Stimulated activated CD4-positive, alpha-beta T cell treated with anti-CD3 and anti-CD28 coated beads, Interleukin-12 subunit alpha, Interleukin-12 subunit beta, amount 100 ng/mL, for 4 hours (primary cell): ENCODE measurements around the gene UNC13D.
A peak's percentile ranks its signal among the peaks of the same experiment; 100 is the strongest.
"Not testable (repeated sequence)": the region's sequence is repeated elsewhere in the genome, so short reads cannot be mapped to it uniquely, and the experiment has no call there.

ENCODE experiments used
- DNase-seq: peaks from one replicate; pipeline ENCODE4 v3.0.0-alpha.2; 2020

The UNC13D gene

DNA sequence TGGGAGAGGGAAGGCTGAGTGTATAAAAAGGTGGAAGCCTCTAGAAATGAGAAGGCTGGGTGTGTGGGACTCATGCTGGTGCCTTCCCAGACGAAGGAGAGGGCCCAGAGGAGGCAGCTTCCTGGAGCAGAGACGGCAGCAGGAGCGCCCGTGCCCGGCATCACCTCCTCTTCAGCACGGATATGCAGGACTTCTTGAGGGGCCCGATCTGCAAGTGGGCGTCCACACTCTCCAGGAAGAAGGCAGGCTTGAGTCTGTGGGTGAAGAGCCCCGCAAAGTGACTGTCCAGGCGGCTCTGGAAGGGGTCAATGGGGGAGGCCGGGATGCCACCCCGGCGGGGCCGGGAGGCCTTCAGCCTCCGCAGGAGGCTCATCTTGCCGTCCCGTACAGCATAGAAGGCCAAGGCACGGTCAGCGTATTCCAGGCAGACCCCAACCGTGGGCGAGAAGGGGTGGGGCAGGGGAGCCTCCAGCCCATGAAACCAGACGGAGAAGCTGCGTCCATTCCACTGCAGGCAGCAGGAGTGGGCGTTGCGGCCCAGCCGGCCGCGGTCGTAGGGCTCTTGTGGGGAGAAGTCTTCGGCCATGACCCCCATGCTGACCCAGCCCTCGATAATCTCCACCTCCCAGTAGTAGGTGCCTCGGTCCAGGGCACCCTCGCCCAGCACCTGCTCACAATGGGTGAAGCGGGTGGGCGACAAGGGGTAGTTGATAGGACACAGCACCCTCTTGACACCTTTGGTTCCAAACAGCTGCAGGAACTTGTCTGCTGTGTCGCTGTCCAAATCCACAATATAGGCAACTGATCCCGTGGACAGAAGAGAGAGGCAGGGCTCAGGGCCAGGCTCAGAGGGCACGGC is 30.3 kb upstream of the UNC13D start:
- no peak for DNase-seq

DNA sequence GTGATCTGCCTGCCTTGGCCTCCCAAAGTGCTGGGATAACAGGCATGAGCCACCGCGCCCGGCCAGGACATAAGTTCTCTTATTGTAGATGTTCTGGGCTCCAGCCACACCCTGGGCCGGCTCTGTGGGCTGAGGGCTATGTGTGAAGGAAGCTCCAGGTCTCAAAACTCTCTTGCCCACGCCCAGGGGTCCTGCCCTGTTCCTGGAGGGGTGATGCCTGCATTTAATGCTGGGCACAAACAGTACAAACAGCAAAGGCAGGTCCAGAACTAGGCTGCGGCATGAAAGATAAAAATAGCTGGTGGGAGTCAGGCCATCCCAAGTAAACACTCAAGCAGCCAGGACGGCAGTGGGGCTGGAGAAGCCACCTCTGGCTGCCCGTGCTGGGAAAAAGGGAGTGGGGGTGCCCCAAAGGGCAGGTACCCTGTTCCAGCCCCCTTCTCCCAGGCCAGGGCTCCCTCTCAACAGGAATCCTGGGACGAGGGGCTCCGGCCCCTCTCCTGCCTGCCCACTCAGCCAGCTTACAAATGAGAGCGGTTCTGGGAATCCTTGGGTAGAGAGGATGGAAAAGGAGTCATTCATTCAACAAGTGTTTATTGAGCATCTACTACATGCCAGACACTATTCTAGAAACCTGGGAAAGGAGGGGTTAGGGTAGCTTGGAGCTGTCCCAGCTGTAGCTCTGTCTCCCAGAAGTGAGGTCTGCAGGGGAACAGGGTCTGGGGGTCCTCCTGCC is 29.6 kb upstream of the UNC13D start:
- DNase-seq, result no peak

DNA sequence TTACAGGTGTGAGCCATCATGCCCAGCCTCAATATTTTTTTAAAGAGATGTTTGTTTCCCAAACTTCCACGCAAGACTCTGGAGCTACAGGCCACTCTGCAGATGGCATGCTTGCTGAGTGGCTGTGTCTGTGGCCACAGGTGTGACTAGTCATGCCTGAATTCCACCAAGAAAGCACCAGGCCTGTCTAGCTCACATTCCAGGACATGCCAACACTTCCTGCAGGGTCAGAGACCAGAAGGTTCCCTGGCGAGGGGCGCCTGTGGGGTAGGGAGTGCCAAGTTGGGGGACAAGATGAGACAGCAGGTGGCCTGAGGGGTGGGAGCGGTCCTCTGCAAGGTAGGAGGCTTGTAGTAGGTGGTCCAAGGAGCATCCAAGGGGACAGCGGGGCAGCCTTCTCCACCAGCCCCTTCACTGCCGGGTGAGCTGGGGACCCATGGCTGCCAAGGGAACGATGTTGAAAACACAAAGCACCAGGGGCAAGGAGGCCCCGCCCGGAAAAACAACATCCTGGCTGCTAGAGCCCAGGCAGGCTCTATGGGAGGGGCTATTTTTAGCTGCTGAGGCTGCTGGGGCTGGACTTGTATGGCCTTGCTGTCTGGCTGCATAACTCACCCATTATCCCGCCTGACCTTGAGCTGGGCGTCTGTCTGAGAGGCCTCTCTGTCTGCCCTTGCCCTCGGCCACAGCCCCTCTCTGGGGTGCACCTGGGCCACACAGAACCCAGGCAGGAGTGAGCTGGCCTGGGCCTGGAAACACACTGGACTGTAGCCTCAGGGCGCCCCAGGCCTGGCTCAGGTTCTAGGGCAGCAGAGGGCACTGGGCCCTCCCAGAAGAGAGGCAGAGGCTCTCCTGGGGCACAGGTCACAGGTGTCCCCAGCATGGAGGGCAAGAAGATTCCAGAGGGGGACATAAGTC is 28.5 kb upstream of the UNC13D start:
- DNase-seq, result no peak

DNA sequence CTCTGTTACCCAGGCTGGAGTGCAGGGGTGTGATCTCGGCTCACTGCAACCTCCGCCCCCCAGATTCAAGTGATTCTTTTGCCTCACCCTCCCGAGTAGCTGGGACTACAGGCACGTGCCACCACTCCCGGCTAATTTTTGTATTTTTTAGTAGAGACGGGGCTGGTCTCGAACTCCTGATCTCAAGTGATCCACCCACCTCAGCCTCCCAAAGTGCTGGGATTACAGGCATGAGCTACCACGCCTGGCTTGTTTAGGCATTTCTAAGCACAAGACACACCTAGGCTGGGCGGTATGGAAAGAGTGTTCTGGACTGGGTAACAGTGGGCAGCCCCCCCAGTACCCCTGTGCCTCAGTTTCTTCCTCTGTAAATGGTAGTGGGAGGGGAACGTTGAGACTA is 26.0 kb upstream of the UNC13D start:
- DNase-seq, result not testable (repeated sequence)

DNA sequence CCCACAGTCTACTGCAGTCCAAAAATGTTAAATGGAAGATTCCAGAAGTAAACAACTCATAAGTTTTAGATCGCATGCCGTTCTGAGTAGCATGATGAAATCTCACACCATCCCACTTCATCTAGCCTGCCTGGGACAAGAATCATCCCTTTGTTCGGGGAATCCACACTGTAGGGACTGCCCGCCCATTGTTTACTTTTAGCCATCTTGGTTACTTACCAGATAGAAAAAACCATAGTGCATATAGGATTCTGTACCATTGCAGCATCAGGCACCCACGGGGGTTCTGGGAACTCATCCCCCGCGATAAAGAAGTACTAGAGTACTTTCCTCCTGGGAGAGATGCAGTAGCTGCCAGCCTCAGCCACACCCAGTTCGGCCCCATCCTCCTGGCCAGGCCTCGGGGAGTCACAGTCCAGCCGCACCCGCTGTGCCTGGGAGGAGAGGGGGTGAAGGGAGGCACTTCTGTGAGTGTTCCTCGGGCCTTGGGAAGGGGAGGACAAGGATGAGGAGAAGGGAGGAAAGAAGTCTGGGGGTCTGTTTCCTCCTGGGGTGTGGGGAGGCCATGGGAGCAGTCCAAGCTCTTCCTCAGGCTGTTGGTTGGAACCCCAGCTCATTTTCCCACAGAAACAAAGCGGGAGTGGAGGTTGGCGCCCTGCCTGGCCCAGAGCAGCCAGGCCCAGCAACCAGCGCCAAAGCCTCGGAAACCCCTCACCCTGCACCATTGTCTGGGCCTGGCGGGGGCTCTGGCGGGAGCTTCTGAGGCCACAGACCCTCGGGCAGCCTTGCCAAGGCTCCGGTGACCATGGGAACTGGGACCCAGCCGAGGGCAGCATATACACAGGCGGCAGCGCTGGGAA is 25.3 kb upstream of the UNC13D start:
- no peak for DNase-seq

DNA sequence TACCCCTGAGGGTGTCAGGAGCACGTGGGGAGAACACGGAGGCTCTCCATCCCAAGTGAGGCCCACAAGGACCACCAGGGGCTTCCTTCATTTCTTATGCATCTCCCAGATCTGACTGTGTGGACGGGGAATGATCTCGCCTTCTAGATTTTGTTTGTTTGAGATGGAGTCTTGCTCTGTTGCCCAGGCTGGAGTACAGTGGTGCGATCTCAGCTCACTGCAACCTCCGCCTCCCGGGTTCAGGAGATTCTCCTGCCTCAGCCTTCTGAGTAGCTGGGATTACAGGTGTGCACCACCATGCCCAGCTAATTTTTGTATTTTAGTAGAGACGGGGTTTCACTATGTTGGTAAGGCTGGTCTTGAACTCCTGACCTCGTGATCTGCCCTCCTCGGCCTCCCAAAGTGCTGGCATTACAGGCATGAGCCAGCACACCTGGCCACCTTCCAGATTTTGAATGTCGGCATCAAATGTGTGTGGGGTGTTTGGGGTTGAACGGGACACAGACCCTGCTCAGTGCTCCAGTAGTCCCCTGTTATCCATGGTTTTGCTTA is 24.6 kb upstream of the UNC13D start:
- DNase-seq, result not testable (repeated sequence)

DNA sequence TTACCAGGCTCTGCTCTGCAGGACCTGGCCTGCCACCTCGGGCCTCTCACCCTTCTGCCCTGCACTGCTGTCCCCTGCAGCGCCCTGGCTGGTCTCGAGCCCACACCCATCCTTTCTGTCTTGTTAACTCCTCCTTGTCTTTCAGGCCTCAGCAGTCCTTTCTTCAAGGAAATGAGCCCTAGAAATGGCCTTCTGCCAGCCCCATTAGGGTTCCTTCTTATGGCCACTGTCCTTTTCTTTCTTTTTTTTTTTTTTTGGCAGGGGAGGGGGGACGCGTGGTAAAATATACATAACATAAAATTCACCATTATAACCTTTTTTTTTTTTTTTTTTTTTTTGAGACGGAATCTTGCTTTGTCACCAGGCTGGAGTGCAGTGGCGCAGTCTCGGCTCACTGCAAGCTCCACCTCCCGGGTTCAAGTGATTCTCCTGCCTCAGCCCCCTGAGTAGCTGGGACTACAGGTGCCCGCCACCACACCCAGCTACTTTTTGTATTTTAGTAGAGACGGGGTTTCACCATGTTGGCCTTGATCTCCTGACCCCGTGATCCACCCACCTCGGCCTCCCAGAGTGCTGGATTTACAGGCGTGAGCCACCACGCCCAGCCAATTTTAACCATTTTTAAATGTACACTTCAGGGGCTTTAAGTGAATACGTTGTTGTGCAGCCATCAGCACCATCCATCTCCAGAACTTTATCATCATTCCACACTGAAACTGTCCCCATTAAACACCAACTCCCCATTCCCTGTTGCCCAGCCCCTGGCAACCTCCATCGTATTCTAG is 21.4 kb upstream of the UNC13D start:
- not testable (repeated sequence) for DNase-seq

DNA sequence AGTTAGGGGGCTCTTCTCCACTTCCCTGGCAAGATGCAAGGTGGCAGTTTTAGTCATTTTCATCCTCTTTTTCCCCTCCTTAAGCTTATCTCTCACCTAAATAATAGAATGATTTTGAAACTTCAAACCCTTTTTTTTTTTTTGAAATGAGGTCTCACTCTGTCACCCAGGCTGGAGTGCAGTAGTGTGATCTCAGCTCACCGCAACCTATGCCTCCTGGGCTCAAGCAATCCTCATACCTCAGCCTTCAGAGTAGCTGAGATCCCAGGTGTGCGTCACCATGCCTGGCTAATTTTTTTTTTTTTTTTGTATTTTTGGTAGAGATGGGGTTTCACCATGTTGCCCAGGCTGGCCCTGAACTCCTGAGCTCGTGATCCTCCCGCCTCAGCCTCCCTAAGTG is 20.7 kb upstream of the UNC13D start:
- not testable (repeated sequence) for DNase-seq

DNA sequence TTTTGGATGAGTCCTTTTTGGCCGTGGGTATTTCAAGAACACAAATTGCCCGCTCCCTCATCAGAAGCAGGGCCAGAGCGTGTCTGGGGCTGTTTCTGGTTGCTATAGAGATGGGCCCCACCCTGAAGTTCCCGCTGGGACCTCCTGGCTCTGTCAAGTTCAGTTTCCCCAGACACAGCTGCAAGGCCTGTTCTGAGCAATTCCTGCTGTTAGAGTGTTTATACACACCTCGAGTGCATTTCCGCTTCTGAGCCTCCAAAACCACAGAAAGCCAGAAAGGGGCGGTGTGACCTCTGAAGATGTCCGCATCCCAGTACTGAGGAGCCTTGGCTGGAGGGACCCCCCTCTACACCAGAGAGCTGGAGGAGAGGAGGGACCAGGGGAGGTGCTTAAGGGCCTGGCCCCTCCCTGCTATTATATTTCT is 20.3 kb upstream of the UNC13D start:
- DNase-seq, result no peak

DNA sequence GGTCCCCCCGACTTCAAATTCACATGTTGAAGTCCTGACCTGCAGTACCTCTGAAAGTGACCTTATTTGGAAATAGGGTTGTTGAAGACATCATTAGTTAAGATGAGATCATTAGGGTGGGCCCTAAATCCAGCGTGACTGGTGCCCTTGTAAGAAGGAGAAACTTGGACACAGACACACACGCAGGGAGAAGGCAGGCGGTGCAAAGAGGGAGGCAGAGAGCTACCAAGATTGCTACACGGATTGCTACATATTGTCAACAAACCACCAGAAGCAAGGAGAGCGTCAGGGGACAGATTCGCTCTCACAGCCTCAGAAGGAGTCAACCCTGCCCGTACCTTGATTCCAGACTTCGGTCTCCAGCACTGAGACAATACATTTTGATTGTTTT is 17.7 kb upstream of the UNC13D start:
- DNase-seq, result no peak

DNA sequence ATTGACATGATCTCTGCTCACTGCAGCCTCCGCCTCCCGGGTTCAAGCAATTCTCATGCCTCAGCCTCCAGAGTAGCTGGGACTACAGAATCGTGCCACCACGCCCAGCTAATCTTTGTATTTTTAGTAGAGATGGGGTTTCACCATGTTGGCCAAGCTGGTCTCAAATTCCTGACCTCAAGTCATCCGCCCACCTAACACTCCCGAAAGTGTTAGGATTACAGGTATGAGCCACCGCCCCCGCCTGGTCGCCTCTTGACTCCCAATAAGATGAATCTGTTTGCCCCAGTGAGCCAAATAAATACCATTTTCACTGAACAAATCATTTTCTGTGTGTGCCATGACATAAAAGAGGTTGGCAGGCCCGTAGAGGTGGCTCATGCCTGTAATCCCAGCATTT is 15.2 kb upstream of the UNC13D start:
- not testable (repeated sequence) for DNase-seq

DNA sequence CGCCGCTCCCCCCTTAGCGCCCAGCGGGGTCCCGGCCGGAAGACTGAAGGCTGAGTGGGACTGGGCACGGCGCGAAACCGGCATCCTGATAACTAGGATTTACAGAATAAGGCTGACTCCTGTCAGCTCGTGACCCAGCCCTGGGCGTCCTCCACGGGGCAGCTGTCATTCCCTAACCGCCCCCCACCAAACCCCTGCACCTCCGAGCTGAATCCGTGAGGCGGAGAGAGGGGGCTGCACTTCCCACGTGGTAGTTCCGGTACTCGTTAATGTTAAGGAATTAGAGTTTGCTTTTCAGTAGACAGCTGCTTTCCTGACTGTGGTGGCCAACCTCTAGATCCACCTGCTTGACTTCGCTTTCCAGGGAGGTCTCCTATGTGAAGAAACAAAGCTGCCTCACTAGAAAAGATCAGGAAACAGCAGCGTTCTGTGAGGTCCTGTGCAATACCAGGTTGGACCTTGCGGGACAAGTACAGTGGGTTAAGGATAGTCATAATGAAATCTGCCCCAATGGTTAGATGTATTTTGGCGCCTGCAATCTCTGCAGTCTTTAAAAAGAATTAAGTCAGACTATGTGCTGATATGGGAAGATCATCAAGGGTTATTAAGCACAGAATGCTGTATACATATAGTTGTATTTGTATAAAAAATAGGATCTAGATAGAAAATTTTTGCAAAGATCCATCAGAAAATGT is 12.0 kb upstream of the UNC13D start:
- DNase-seq, result no peak

DNA sequence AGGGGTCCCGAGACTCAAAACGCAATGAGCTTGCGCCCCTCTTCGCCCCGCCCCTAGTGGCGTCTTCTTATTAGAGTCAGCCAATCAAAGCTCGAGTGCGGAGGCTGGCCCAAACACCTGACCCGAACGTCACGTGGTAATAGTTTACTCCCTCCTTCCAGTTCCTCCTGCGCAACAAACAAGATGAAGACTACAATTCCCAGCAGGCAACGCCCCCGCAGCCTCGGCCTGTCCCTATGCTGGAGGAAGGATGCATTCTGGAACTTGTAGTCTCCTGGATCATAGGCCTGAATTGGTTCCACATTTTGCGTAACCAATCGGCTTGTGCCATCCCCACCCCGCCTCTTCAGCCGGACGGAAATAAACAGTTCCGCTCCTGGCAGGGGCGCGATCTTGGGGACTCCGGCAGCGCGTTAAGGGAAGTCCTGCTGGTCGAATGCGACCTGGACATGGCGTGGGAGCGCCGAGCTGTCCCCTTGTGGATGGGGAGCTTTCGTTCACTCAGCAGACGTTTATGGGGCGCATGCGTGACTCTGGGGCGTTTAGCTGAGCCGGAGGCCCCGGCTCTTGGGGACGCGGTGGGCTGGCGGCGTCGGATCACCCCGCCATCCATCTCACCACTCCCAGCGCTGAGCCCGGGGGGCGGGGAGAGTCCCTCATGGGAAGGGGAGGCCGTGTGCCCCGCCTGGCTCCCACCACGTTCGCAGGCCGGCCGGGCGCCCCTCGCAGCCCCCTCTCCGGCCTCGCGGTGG is 11.3 kb upstream of the UNC13D start, which contains the start of gene WBP2:
WBP2 (minus strand) TSS at position 26 of the 752 bp plus-strand sequence. CDS start 38 bp downstream, outside the sequence.
- peak; percentile 93 for DNase-seq

DNA sequence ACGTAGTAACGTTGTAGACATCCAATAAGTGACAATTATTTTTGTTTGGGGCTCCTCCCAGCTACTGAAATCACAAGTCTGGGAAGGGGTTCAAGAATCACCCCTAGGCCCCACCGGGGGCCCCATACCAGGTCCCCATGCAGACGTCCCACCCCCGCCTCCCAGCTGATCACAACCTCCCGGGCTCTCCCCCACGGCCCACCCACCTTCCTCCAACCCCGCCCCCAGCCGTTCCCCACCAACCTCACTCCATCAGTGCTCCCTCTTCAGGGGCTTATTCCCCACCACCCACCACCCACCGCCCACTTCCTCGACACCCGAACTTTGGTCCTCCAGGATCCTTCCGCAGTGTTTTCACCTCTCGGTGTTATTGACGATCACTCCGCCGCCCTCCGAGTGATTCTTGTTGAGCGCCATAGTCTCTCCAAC is 10.7 kb upstream of the UNC13D start:
- DNase-seq, result peak; percentile 48

DNA sequence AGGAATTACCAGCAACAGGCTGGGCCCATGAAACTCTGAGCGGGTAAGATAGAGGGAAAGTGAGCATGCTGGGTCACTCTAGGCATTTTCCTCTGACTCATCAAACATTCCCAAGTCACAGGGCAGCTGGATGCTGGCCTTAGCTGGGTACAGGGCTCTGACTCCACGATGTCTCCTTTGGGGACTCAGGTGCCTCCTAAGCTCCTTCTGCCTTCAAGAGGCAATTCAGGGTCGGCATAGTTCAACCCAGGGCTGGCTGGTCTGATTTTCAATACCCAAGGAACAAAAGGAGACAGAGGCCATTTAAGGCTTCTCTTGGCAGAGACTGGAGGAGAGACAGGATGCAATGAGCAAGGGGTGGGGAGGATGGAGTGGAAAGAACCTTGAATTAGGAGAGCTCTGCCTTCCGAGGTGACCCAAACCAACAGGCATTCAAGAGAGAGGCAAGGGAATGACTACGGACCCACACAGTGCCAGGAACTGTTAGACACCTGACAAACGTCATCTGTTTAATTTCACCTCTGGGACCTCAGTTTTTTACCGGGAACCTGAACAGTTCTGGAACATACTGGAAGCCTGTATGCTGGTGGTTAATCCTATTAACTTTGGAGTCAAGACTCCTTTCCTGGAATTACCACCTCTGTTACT is 10.0 kb upstream of the UNC13D start:
- DNase-seq, result no peak

DNA sequence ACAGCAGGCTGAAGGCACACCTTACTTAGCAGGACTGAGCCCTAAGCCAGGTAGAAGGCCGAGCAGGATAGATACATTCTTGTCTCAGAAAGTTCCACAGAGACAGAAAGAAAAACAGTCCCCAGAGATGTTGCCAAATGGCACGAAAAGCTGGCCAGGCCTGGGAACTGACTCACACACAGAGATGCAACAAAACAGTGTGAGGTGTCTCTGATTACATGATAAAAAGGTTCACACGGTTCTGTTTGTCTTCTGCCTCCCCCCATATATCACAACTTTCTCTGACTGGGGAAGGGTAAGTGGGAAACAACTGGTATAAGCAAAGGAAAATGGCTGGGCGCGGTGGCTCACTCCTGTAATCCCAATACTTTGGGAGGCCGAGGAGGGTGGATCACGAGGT is 9.2 kb upstream of the UNC13D start:
- DNase-seq, result no peak

DNA sequence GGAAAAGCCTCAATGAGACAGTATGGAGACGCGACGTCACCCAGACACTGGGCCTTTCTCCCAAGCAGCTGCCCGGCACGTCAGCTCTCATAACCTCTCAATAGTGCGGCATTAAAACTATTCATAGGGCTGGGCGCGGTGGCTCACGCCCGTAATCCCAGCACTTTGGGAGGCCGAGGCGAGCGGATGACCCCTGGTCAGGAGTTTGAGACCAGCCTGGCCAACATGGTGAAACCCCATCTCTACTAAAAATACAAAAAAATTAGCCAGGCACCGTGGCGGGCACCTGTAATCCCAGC is 7.4 kb upstream of the UNC13D start:
- not testable (repeated sequence) for DNase-seq

DNA sequence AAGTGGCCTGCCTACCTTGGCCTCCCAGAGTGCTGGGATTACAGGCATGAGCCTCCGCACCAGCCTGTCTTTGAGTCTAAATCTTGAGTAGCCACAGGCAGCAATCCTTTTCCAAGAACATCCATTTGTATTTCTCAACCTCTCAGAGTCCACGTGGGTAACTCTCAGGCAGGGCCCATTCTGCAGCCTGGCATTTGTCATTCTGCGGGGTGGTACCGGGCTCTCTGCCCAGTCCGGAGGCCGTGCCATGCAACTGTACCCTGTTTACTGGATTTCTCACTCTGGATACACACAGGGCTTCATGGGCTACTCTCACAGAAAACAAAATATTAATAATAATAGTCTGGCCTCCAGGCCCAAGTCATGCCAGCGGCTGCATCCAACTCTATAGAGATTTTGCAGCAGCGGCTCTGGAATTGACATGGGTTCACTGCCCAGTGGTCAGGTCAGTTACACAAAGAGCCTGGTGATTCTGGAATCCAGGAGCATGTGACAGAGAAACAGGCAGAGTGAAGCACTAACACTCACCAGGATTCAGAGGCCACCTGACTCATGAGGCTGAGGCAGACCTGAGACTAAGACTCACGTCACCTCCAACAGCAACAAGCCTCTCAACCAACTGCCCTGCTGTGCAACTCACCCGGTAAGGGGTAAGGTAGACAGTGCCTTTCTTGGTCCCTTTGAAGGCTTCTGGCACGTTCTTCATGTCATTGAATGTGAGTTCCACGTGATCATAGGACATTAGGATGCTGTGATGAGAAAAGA is 6.9 kb upstream of the UNC13D start:
- DNase-seq, result no peak
